GM10248 (cell line): ENCODE results near the gene EGR4.

ENCODE experiments used
- CTCF ChIA-PET: fragments of 300-600 bp; sonication (Branson Sonifier 250); formaldehyde crosslinking; extraction: SDS; loops from one replicate; lab custom pipeline; 2021; ENCODE audit warnings: antibody characterized with exemption; lab: Yijun Ruan, JAX
- POLR2A ChIA-PET: fragments of 350-650 bp; sonication (Branson Sonifier 250); formaldehyde crosslinking; extraction: SDS; loops from one replicate; lab custom pipeline; 2020; ENCODE audit warnings: antibody characterized with exemption; lab: Yijun Ruan, JAX
- DNase-seq: peaks from one replicate; pipeline ENCODE4 v3.0.0; 2012; ENCODE audit errors: extremely low spot score
- TF ChIP-seq, protein P1 (sequence below): IDR thresholded peaks from 2 replicates; pipeline ENCODE4 v1.5.1; 2012; ENCODE audit warnings: mild to moderate bottlenecking, low read depth; ENCODE audit errors: extremely low read depth, missing control alignments, control extremely low read depth

EGR4 gene

GRCh38 chr2:73300926-73301325 lies 7.6 kb upstream of the EGR4 start:
- CTCF ChIA-PET = interaction anchor here (1.3 to 1.9 kb wide), 2 partner anchors 10 to 12 kb away, joined by 4 to 9 read pairs; no protein-coding TSS in a partner anchor
- DNase-seq = no peak
- POLR2A ChIA-PET = no interaction called here

GRCh38 chr2:73297586-73297985 lies 4.2 kb upstream of the EGR4 start:
- TF ChIP-seq, protein P1, sequence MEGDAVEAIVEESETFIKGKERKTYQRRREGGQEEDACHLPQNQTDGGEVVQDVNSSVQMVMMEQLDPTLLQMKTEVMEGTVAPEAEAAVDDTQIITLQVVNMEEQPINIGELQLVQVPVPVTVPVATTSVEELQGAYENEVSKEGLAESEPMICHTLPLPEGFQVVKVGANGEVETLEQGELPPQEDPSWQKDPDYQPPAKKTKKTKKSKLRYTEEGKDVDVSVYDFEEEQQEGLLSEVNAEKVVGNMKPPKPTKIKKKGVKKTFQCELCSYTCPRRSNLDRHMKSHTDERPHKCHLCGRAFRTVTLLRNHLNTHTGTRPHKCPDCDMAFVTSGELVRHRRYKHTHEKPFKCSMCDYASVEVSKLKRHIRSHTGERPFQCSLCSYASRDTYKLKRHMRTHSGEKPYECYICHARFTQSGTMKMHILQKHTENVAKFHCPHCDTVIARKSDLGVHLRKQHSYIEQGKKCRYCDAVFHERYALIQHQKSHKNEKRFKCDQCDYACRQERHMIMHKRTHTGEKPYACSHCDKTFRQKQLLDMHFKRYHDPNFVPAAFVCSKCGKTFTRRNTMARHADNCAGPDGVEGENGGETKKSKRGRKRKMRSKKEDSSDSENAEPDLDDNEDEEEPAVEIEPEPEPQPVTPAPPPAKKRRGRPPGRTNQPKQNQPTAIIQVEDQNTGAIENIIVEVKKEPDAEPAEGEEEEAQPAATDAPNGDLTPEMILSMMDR = no peak
- ChIA-PET CTCF (interaction anchor here (1.6 kb wide), 1 partner anchor 14 kb away, joined by 3 read pairs; no protein-coding TSS in a partner anchor), POLR2A (no interaction called here)
- no peak for DNase-seq

More at GRCh38 chr2:73300926-73301325, 7.6 kb upstream of the EGR4 start:
- TF ChIP-seq, protein P1 = no peak

DNA sequence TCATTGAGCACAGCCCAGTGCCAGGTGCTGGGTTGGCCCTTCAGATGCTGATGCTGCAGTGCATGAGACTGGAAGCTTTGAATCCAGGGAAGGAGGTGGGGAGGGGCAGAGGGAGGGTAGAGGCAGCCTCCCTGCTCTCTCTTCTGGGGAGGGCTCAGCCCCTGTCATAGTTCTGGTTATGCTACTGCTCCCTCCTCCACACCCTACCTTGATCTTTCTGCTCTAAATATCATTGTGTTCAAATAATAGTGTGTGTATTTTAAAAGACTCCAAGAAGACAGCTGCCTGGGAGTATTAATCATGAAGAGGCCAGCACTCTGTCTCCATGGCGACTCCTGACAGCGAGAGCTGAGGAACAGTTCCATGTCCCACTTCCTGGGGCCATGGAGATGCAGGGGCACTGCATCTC lies 3.8 kb upstream of the EGR4 start:
- DNase-seq = no peak
- ChIA-PET CTCF (interaction anchor here (1.6 kb wide), 1 partner anchor 14 kb away, joined by 3 read pairs; no protein-coding TSS in a partner anchor), POLR2A (no interaction called here)
- TF ChIP-seq, protein P1 = no peak

- CTCF ChIA-PET = no interaction called here
- POLR2A ChIA-PET = no interaction called here
- no peak for DNase-seq
These were observed 2.5 kb upstream of the EGR4 start for GRCh38 chr2:73295751-73296400.

GRCh38 chr2:73294239-73294638 lies 891 bp upstream of the EGR4 start:
- TF ChIP-seq, protein P1 = no peak
- POLR2A ChIA-PET = no interaction called here
- DNase-seq = no peak
- CTCF ChIA-PET = interaction anchor here (1.2 to 1.3 kb wide), 2 partner anchors 10 to 82 kb away, joined by 3 read pairs; no protein-coding TSS in a partner anchor

More at GRCh38 chr2:73295751-73296400, 2.5 kb upstream of the EGR4 start:
- TF ChIP-seq, protein P1 = no peak

DNA sequence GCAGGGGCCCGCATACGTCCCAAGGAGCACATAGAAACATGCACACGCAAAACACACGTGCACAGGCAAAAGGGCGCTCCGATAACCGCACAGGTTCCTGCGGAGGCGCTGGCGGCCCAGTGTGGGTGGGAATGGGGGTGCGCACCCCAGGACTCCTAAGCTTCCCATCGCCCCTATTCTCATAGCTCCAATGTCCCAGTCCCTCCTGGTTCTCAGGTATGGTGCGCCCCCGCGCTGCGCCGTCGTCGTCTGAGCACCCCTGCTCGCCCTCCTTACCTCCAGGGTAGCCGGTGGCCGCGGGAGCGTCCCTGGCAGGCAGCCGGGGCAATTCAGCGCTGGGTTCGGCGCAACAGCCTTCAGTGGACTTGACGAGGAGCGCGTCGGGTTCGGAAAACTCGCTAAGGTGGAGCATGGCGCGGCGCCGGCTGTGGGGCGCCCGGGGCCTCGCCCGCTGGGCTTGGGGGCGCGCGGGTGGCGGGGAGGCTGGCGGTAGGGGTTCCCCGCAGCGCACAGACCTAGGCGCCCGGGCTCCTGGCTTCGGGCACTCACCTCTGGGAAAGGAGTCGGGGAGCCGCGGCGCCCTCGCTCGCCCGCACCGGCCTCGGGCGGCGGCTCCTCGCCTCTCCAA lies 328 bp downstream of the EGR4 start:
- ChIA-PET POLR2A (interaction anchor here (0.6 kb wide), 2 partner anchors 167 to 1873 kb away, joined by 3 to 8 read pairs; no protein-coding TSS in a partner anchor), CTCF (interaction anchor here (1.2 to 4.3 kb wide), 3 partner anchors 10 to 116 kb away, joined by 3 to 17 read pairs (median 4); no protein-coding TSS in a partner anchor)
- DNase-seq = no peak
- TF ChIP-seq, protein P1 = no peak
